Activated naive CD8-positive, alpha-beta T cell treated with anti-CD3 and anti-CD28 coated beads for 36 hours (primary cell): ENCODE results near the gene APOLD1. TPM values are rescaled to one million over a fixed set of nuclear protein-coding genes. Genes with fewer than 3 reads are reported as not detected.
"Not testable (repeated sequence)": the region's sequence is repeated elsewhere in the genome, so short reads cannot be mapped to it uniquely, and the experiment has no call there.

Experiments used
- DNase-seq: peaks from one replicate; pipeline ENCODE4 v3.0.0; 2021
- H3K27ac Mint-ChIP-seq: one replicate; pipeline ENCODE4 v1.8.0; 2022; ENCODE audit warnings: mild to moderate bottlenecking, moderate library complexity, mixed read lengths
- H3K27me3 Mint-ChIP-seq: one replicate; pipeline ENCODE4 v1.8.0; 2022; ENCODE audit warnings: mild to moderate bottlenecking, mixed read lengths
- H3K36me3 Mint-ChIP-seq: one replicate; pipeline ENCODE4 v1.8.0; 2021; ENCODE audit warnings: mild to moderate bottlenecking, mixed read lengths
- H3K4me1 Mint-ChIP-seq: one replicate; pipeline ENCODE4 v1.8.0; 2021; ENCODE audit warnings: mixed read lengths
- H3K4me3 Mint-ChIP-seq: one replicate; pipeline ENCODE4 v1.8.0; 2022; ENCODE audit warnings: mild to moderate bottlenecking, moderate library complexity, mixed read lengths
- H3K9me3 Mint-ChIP-seq: one replicate; pipeline ENCODE4 v1.8.0; 2022; ENCODE audit warnings: mixed read lengths
- total RNA-seq, 2 experiments: library from RNA; stranded (reverse); gene quantifications; one replicate each; pipeline ENCODE4 v1.2.3, GENCODE V29; 2021

APOLD1 gene
- 1 to 10 TPM; 2.3 to 3.1 TPM for total RNA-seq

- peaks cover 30% of the 10 kb centered on the region for H3K4me1 Mint-ChIP-seq
- no peaks in the 10 kb centered on the region for H3K27me3 Mint-ChIP-seq
- DNase-seq = no peak
- H3K27ac Mint-ChIP-seq = peak within 1 kb of the TSS; percentile 84
- H3K36me3 Mint-ChIP-seq = peaks cover 4% of the 10 kb centered on the region
- peak within 1 kb of the TSS; percentile 86 for H3K4me3 Mint-ChIP-seq
- no peaks in the 10 kb centered on the region for H3K9me3 Mint-ChIP-seq
Observed at GRCh38 chr12:12784911-12785814, at the start of gene APOLD1. Gene APOLD1 (plus strand): TSS chr12:12785659. CDS start chr12:12785692, 33 bp downstream.

GRCh38 chr12:12736759-12737676 is 48.4 kb upstream of the APOLD1 start:
- Mint-ChIP-seq H3K9me3 (no peaks in the 10 kb centered on the region), H3K27me3 (no peaks in the 10 kb centered on the region), H3K4me1 (peaks cover 23% of the 10 kb centered on the region), H3K36me3 (peaks cover 5% of the 10 kb centered on the region), H3K27ac (peak overlapping the region; percentile 78), H3K4me3 (peak overlapping the region; percentile 40)
- DNase-seq = peak; percentile 29

GRCh38 chr12:12738152-12738551 is 47.3 kb upstream of the APOLD1 start:
- not testable (repeated sequence) for DNase-seq, H3K27me3 Mint-ChIP-seq, H3K4me3 Mint-ChIP-seq, H3K27ac Mint-ChIP-seq, H3K9me3 Mint-ChIP-seq, H3K36me3 Mint-ChIP-seq
- peaks cover 22% of the 10 kb centered on the region for H3K4me1 Mint-ChIP-seq

- no peak overlapping the region for H3K4me3 Mint-ChIP-seq
- H3K9me3 Mint-ChIP-seq = no peaks in the 10 kb centered on the region
- no peak overlapping the region for H3K27ac Mint-ChIP-seq
- peaks cover 11% of the 10 kb centered on the region for H3K4me1 Mint-ChIP-seq
- peaks cover 5% of the 10 kb centered on the region for H3K36me3 Mint-ChIP-seq
- DNase-seq = no peak
- no peaks in the 10 kb centered on the region for H3K27me3 Mint-ChIP-seq
Observed at GRCh38 chr12:12741660-12742059, 43.8 kb upstream of the APOLD1 start.

- no peak for DNase-seq
- Mint-ChIP-seq H3K27me3 (no peaks in the 10 kb centered on the region), H3K27ac (no peak overlapping the region), H3K9me3 (no peaks in the 10 kb centered on the region), H3K4me3 (no peak overlapping the region), H3K4me1 (peaks cover 2% of the 10 kb centered on the region), H3K36me3 (peaks cover 5% of the 10 kb centered on the region)
Observed at GRCh38 chr12:12744546-12745305, 40.7 kb upstream of the APOLD1 start.

- Mint-ChIP-seq H3K9me3 (no peaks in the 10 kb centered on the region), H3K4me1 (peaks cover 2% of the 10 kb centered on the region), H3K27ac (no peak overlapping the region), H3K4me3 (no peak overlapping the region), H3K27me3 (no peaks in the 10 kb centered on the region), H3K36me3 (peaks cover 7% of the 10 kb centered on the region)
- DNase-seq = no peak
Observed at GRCh38 chr12:12745576-12746211, 39.8 kb upstream of the APOLD1 start.

GRCh38 chr12:12747278-12747677 is 38.2 kb upstream of the APOLD1 start:
- no peak overlapping the region for H3K4me3 Mint-ChIP-seq
- no peak for DNase-seq
- no peaks in the 10 kb centered on the region for H3K27me3 Mint-ChIP-seq
- no peak overlapping the region for H3K27ac Mint-ChIP-seq
- peaks cover 5% of the 10 kb centered on the region for H3K36me3 Mint-ChIP-seq
- H3K9me3 Mint-ChIP-seq = no peaks in the 10 kb centered on the region
- no peaks in the 10 kb centered on the region for H3K4me1 Mint-ChIP-seq

GRCh38 chr12:12748044-12748443 is 37.4 kb upstream of the APOLD1 start:
- Mint-ChIP-seq H3K27me3 (no peaks in the 10 kb centered on the region), H3K4me1 (no peaks in the 10 kb centered on the region), H3K4me3 (no peak overlapping the region), H3K36me3 (peaks cover 5% of the 10 kb centered on the region), H3K27ac (no peak overlapping the region), H3K9me3 (no peaks in the 10 kb centered on the region)
- no peak for DNase-seq

GRCh38 chr12:12749433-12749832 is 36.0 kb upstream of the APOLD1 start:
- H3K27me3 Mint-ChIP-seq = no peaks in the 10 kb centered on the region
- H3K9me3 Mint-ChIP-seq = no peaks in the 10 kb centered on the region
- peaks cover 5% of the 10 kb centered on the region for H3K36me3 Mint-ChIP-seq

GRCh38 chr12:12755923-12756322 is 29.5 kb upstream of the APOLD1 start:
- DNase-seq = no peak

More at GRCh38 chr12:12749433-12749832, 36.0 kb upstream of the APOLD1 start:
- Mint-ChIP-seq H3K4me1 (no peaks in the 10 kb centered on the region), H3K4me3 (no peak overlapping the region), H3K27ac (no peak overlapping the region)
- no peak for DNase-seq

GRCh38 chr12:12757121-12757520 is 28.3 kb upstream of the APOLD1 start:
- no peaks in the 10 kb centered on the region for H3K27me3 Mint-ChIP-seq

More at GRCh38 chr12:12755923-12756322, 29.5 kb upstream of the APOLD1 start:
- no peak overlapping the region for H3K27ac Mint-ChIP-seq
- no peaks in the 10 kb centered on the region for H3K36me3 Mint-ChIP-seq
- no peaks in the 10 kb centered on the region for H3K4me1 Mint-ChIP-seq
- no peaks in the 10 kb centered on the region for H3K9me3 Mint-ChIP-seq
- H3K27me3 Mint-ChIP-seq = no peaks in the 10 kb centered on the region
- H3K4me3 Mint-ChIP-seq = no peak overlapping the region

GRCh38 chr12:12759234-12759915 is 26.1 kb upstream of the APOLD1 start:
- Mint-ChIP-seq H3K27me3 (no peaks in the 10 kb centered on the region), H3K27ac (no peak overlapping the region), H3K4me3 (no peak overlapping the region), H3K9me3 (no peaks in the 10 kb centered on the region), H3K36me3 (no peaks in the 10 kb centered on the region), H3K4me1 (no peaks in the 10 kb centered on the region)
- DNase-seq = no peak

More at GRCh38 chr12:12757121-12757520, 28.3 kb upstream of the APOLD1 start:
- no peaks in the 10 kb centered on the region for H3K9me3 Mint-ChIP-seq
- DNase-seq = no peak
- H3K36me3 Mint-ChIP-seq = no peaks in the 10 kb centered on the region
- no peaks in the 10 kb centered on the region for H3K4me1 Mint-ChIP-seq
- no peak overlapping the region for H3K4me3 Mint-ChIP-seq
- H3K27ac Mint-ChIP-seq = no peak overlapping the region

GRCh38 chr12:12764824-12765223 is 20.6 kb upstream of the APOLD1 start:
- DNase-seq = no peak
- Mint-ChIP-seq H3K27me3 (no peaks in the 10 kb centered on the region), H3K27ac (no peak overlapping the region), H3K4me1 (no peaks in the 10 kb centered on the region), H3K36me3 (peaks cover 2% of the 10 kb centered on the region), H3K4me3 (no peak overlapping the region), H3K9me3 (peaks cover under 1% of the 10 kb centered on the region)

GRCh38 chr12:12770262-12770661 is 15.2 kb upstream of the APOLD1 start:
- no peak overlapping the region for H3K27ac Mint-ChIP-seq
- H3K4me1 Mint-ChIP-seq = no peaks in the 10 kb centered on the region
- no peak overlapping the region for H3K4me3 Mint-ChIP-seq
- H3K27me3 Mint-ChIP-seq = no peaks in the 10 kb centered on the region
- no peak for DNase-seq
- peaks cover 5% of the 10 kb centered on the region for H3K36me3 Mint-ChIP-seq
- H3K9me3 Mint-ChIP-seq = peaks cover 10% of the 10 kb centered on the region
